CD14-positive monocyte (primary cell): ENCODE results near the gene VWC2. TPM values are rescaled to one million over a fixed set of nuclear protein-coding genes. Genes with fewer than 3 reads are reported as not detected.

ENCODE experiments used
- DNase-seq, 3 donors: peaks; one replicate each; pipeline ENCODE4 v3.0.0-alpha.2; 2011 to 2022
- H2AFZ ChIP-seq: 2 replicates; pipeline ENCODE4 v1.6.0; 2012; ENCODE audit warnings: mild to moderate bottlenecking, low read depth, low read length, inconsistent platforms; ENCODE audit not compliant: insufficient read depth, poor library complexity, severe bottlenecking
- H3K27ac ChIP-seq, 2 donors: 1 replicate in 1 of 2; 2 replicates in 1 of 2; pipeline ENCODE4 v1.5.1; 2012 to 2013; ENCODE audit warnings: low read length in 2 of 2, control low read depth in 1 of 2, inconsistent platforms in 1 of 2, low read depth in 1 of 2, mild to moderate bottlenecking in 1 of 2
- H3K27me3 ChIP-seq, 2 donors: one replicate each; pipeline versions ENCODE4 v1.6.0 to v1.6.1; 2011 to 2013; ENCODE audit warnings: low read length in 2 of 2; ENCODE audit not compliant: control insufficient read depth in 2 of 2, insufficient read depth in 2 of 2
- H3K36me3 ChIP-seq, 2 donors: replicated peaks in 1 of 2; 1 replicate in 1 of 2; 2 replicates in 1 of 2; pipeline versions ENCODE4 v1.5.1 to v1.6.1; 2012 to 2013; ENCODE audit warnings: low read length in 2 of 2, control low read depth in 1 of 2, inconsistent platforms in 1 of 2, mild to moderate bottlenecking in 1 of 2; ENCODE audit not compliant: insufficient read depth in 2 of 2, control insufficient read depth in 1 of 2
- H3K4me1 ChIP-seq, 2 donors: 1 replicate in 1 of 2; 2 replicates in 1 of 2; pipeline versions ENCODE4 v1.5.1 to v1.6.1; 2012 to 2013; ENCODE audit warnings: low read length in 2 of 2, control low read depth in 1 of 2, inconsistent platforms in 1 of 2, mild to moderate bottlenecking in 1 of 2, moderate library complexity in 1 of 2; ENCODE audit not compliant: insufficient read depth in 2 of 2, control insufficient read depth in 1 of 2
- H3K4me2 ChIP-seq: replicated peaks from 2 replicates; pipeline ENCODE3; 2012; ENCODE audit warnings: low read length, moderate library complexity, mild to moderate bottlenecking; ENCODE audit not compliant: poor library complexity, severe bottlenecking; ENCODE audit errors: extremely low read depth
- H3K4me3 ChIP-seq, 3 experiments: fragments of 200-600 bp in 1 of 3; sonication (generic) in 1 of 3; replicated peaks in 1 of 3; 1 replicate in 2 of 3; 2 replicates in 1 of 3; pipeline ENCODE4 v1.5.1; 2011 to 2013; ENCODE audit warnings: low read length in 3 of 3, mild to moderate bottlenecking in 3 of 3, control low read depth in 2 of 3, low read depth in 2 of 3, inconsistent platforms in 1 of 3, moderate library complexity in 1 of 3
- H3K79me2 ChIP-seq: 2 replicates; pipeline ENCODE4 v1.6.0; 2012; ENCODE audit warnings: mild to moderate bottlenecking, control low read depth, inconsistent platforms, low read length, moderate library complexity; ENCODE audit not compliant: insufficient read depth
- H3K9ac ChIP-seq: 2 replicates; pipeline ENCODE4 v1.6.0; 2017; ENCODE audit warnings: low read length, mild to moderate bottlenecking; ENCODE audit not compliant: insufficient read depth, poor library complexity, severe bottlenecking
- H3K9me3 ChIP-seq, 2 donors: replicated peaks in 1 of 2; 1 replicate in 1 of 2; 2 replicates in 1 of 2; pipeline versions ENCODE4 v1.5.1 to v1.6.1; 2012 to 2013; ENCODE audit warnings: low read length in 2 of 2, control low read depth in 1 of 2; ENCODE audit not compliant: control insufficient read depth in 1 of 2, insufficient read depth in 1 of 2
- H4K20me1 ChIP-seq: 2 replicates; pipeline ENCODE4 v1.6.0; 2012; ENCODE audit warnings: mild to moderate bottlenecking, low read length, control low read depth, moderate library complexity; ENCODE audit not compliant: insufficient read depth
- H3K27ac Mint-ChIP-seq, 7 donors: one replicate each; pipeline ENCODE4 v1.8.0; 2020; ENCODE audit warnings: mild to moderate bottlenecking in 7 of 7, mixed read lengths in 7 of 7, moderate library complexity in 6 of 7, inconsistent platforms in 2 of 7
- H3K27me3 Mint-ChIP-seq, 3 donors: one replicate each; pipeline ENCODE4 v1.8.0; 2021 to 2022; ENCODE audit warnings: low read depth in 3 of 3, mild to moderate bottlenecking in 3 of 3, mixed read lengths in 3 of 3, moderate library complexity in 3 of 3, inconsistent platforms in 1 of 3
- H3K36me3 Mint-ChIP-seq, 2 donors: one replicate each; pipeline ENCODE4 v1.8.0; 2020; ENCODE audit warnings: mixed read lengths in 2 of 2, inconsistent platforms in 1 of 2, mild to moderate bottlenecking in 1 of 2
- H3K4me1 Mint-ChIP-seq: one replicate; pipeline ENCODE4 v1.8.0; 2020; ENCODE audit warnings: mild to moderate bottlenecking, mixed read lengths
- H3K4me3 Mint-ChIP-seq, 2 donors: one replicate each; pipeline ENCODE4 v1.8.0; 2020; ENCODE audit warnings: mild to moderate bottlenecking in 2 of 2, mixed read lengths in 2 of 2, moderate library complexity in 1 of 2
- H3K9me3 Mint-ChIP-seq, 7 donors: one replicate each; pipeline ENCODE4 v1.8.0; 2020 to 2022; ENCODE audit warnings: mixed read lengths in 7 of 7, mild to moderate bottlenecking in 6 of 7, moderate library complexity in 6 of 7, inconsistent platforms in 2 of 7
- CTCF ChIP-seq: fragments of 200-600 bp; IDR thresholded peaks from one replicate; pipeline ENCODE4 v1.8.0; 2022; ENCODE audit warnings: antibody characterized with exemption, mild to moderate bottlenecking
- WGBS: methylation state at CpG from one replicate; pipeline ENCODE4 v1.1.5; 2013; ENCODE audit warnings: missing lambda C conversion rate; ENCODE audit not compliant: insufficient coverage; 5-methylcytosine and 5-hydroxymethylcytosine counted together
- intact Hi-C, 2 donors: fragments of 100-400 bp; cut with micrococcal nuclease; formaldehyde crosslinking; loops; one replicate each; pipeline versions ENCODE4 v1.15.0 to v1.15.1; 2023
- polyA plus RNA-seq, 3 donors: library from polyadenylated mRNA; depleted of rRNA in 1 of 3; unstranded in 2 of 3; stranded (reverse) in 1 of 3; fragments of 300-500 nt in 2 of 3; fragments of >200 nt in 1 of 3; fragmentation: Illumina TruSeq in 2 of 3; gene quantifications; 1 replicate in 2 of 3; 2 replicates in 1 of 3; pipeline ENCODE4 v1.2.3, GENCODE V29; 2012 to 2021

The VWC2 gene
- polyA plus RNA-seq, 3 donors, result not detected

GRCh38 chr7:49875336-49875735, 101.9 kb downstream of the VWC2 start:
- no peaks in the 10 kb centered on the region for H3K36me3 ChIP-seq
- no peaks in the 10 kb centered on the region for H3K9me3 ChIP-seq
- no peak overlapping the region for H3K4me3 ChIP-seq
- no peak for DNase-seq
- intact Hi-C loops, result no loop called here
- H3K4me1 ChIP-seq, result no peaks in the 10 kb centered on the region
- Mint-ChIP-seq H3K27me3 (no peaks in the 10 kb centered on the region), H3K4me1 (no peaks in the 10 kb centered on the region), H3K27ac (no peak overlapping the region), H3K9me3 (peaks cover 0 to 2% (median 0%) of the 10 kb centered on the region in 7 donors), H3K4me3 (no peak overlapping the region), H3K36me3 (no peaks in the 10 kb centered on the region)
- no peaks in the 10 kb centered on the region for H4K20me1 ChIP-seq
- no peak overlapping the region for H3K27ac ChIP-seq
- H3K79me2 ChIP-seq, result no peaks in the 10 kb centered on the region
- no CpG with 5 or more reads among the region's 1 CpG for WGBS
- no peak overlapping the region for H2AFZ ChIP-seq
- H3K27me3 ChIP-seq, result no peaks in the 10 kb centered on the region
- no peak overlapping the region for H3K4me2 ChIP-seq
- H3K9ac ChIP-seq, result no peak overlapping the region
- TF ChIP-seq CTCF, result no peak

GRCh38 chr7:49876202-49876601, 102.8 kb downstream of the VWC2 start:
- Histone ChIP-seq H3K79me2 (no peaks in the 10 kb centered on the region), H3K27me3 (no peaks in the 10 kb centered on the region), H3K9ac (no peak overlapping the region), H3K27ac (no peak overlapping the region), H4K20me1 (no peaks in the 10 kb centered on the region), H3K4me3 (no peak overlapping the region), H3K9me3 (no peaks in the 10 kb centered on the region), H3K36me3 (no peaks in the 10 kb centered on the region), H3K4me1 (no peaks in the 10 kb centered on the region), H2AFZ (no peak overlapping the region), H3K4me2 (no peak overlapping the region)
- H3K27me3 Mint-ChIP-seq, result no peaks in the 10 kb centered on the region
- intact Hi-C loops, result no loop called here
- no peak overlapping the region for H3K4me3 Mint-ChIP-seq
- no CpG with 5 or more reads among the region's 3 CpGs for WGBS
- no peak for TF ChIP-seq CTCF
- peaks cover 0 to 2% (median 0%) of the 10 kb centered on the region in 7 donors for H3K9me3 Mint-ChIP-seq
- H3K27ac Mint-ChIP-seq, result no peak overlapping the region
- H3K4me1 Mint-ChIP-seq, result no peaks in the 10 kb centered on the region
- H3K36me3 Mint-ChIP-seq, result no peaks in the 10 kb centered on the region
- no peak for DNase-seq
